HEK293T (cell line): ENCODE measurements around the gene DMD.
"Not testable (repeated sequence)": the region's sequence is repeated elsewhere in the genome, so short reads cannot be mapped to it uniquely, and the experiment has no call there.

Source experiments
- CTCF ChIA-PET: fragments of 350-600 bp; formaldehyde crosslinking; extraction: SDS; loops from one replicate; lab custom pipeline; 2021; ENCODE audit warnings: antibody characterized with exemption, inconsistent platforms; lab: Yijun Ruan, JAX
- POLR2A ChIA-PET: fragments of 350-600 bp; formaldehyde crosslinking; extraction: SDS; loops from one replicate; lab custom pipeline; 2020; ENCODE audit warnings: antibody characterized with exemption, inconsistent platforms; lab: Yijun Ruan, JAX
- DNase-seq: peaks from one replicate; pipeline ENCODE4 v3.0.0; 2012; ENCODE audit warnings: mixed read lengths; ENCODE audit errors: extremely low spot score
- ARNT ChIP-seq: fragments of 450-650 bp; IDR thresholded peaks from 2 replicates; pipeline ENCODE4 v1.6.1; 2017; ENCODE audit warnings: mild to moderate bottlenecking
- BHLHE40 ChIP-seq: fragments of 450-650 bp; IDR thresholded peaks from 2 replicates; pipeline ENCODE4 v1.6.1; 2016; ENCODE audit warnings: mild to moderate bottlenecking, moderate library complexity, borderline replicate concordance
- CTBP1 ChIP-seq: fragments of 450-650 bp; IDR thresholded peaks from 2 replicates; pipeline ENCODE4 v1.6.1; 2016; ENCODE audit warnings: borderline replicate concordance
- ELF4 ChIP-seq: fragments of 450-650 bp; IDR thresholded peaks from 2 replicates; pipeline ENCODE4 v1.6.1; 2017; ENCODE audit warnings: antibody characterized with exemption
- FOXA1 ChIP-seq: fragments of 450-650 bp; IDR thresholded peaks from 2 replicates; pipeline ENCODE4 v1.6.1; 2016; ENCODE audit warnings: mild to moderate bottlenecking
- FOXK2 ChIP-seq: fragments of 450-650 bp; IDR thresholded peaks from 2 replicates; pipeline ENCODE4 v1.6.1; 2016; ENCODE audit warnings: mild to moderate bottlenecking
- FOXM1 ChIP-seq: fragments of 450-650 bp; IDR thresholded peaks from 2 replicates; pipeline ENCODE4 v1.6.1; 2017; ENCODE audit warnings: mild to moderate bottlenecking, borderline replicate concordance
- HDGF ChIP-seq: fragments of 450-650 bp; IDR thresholded peaks from 2 replicates; pipeline ENCODE4 v1.6.1; 2017; ENCODE audit warnings: antibody characterized with exemption, borderline replicate concordance
- L3MBTL2 ChIP-seq: fragments of 450-650 bp; conservative IDR thresholded peaks from 2 replicates; pipeline ENCODE4 v1.6.1; 2016; ENCODE audit warnings: mild to moderate bottlenecking
- LEF1 ChIP-seq: fragments of 450-650 bp; IDR thresholded peaks from 2 replicates; pipeline ENCODE4 v1.6.1; 2017; ENCODE audit warnings: mild to moderate bottlenecking, borderline replicate concordance
- NFRKB ChIP-seq: fragments of 450-650 bp; IDR thresholded peaks from 2 replicates; pipeline ENCODE4 v1.6.1; 2016; ENCODE audit warnings: mild to moderate bottlenecking, moderate library complexity
- PKNOX1 ChIP-seq: fragments of 450-650 bp; IDR thresholded peaks from 2 replicates; pipeline ENCODE4 v1.6.1; 2016
- SP1 ChIP-seq: fragments of 450-650 bp; IDR thresholded peaks from 2 replicates; pipeline ENCODE4 v1.6.1; 2017
- SUZ12 ChIP-seq: fragments of 450-650 bp; IDR thresholded peaks from 2 replicates; pipeline ENCODE4 v1.6.1; 2016; ENCODE audit warnings: mild to moderate bottlenecking
- TARDBP ChIP-seq: fragments of 450-650 bp; IDR thresholded peaks from 2 replicates; pipeline ENCODE4 v1.6.1; 2016
- ZNF384 ChIP-seq: fragments of 450-650 bp; IDR thresholded peaks from 2 replicates; pipeline ENCODE4 v1.6.1; 2016

DMD gene

GRCh38 chrX:32532262-32532661 lies 679.1 kb downstream of the DMD start:
- no peak for DNase-seq
- ChIA-PET POLR2A (no interaction called here), CTCF (no interaction called here)
- TF ChIP-seq SP1 (no peak), TARDBP (no peak), CTBP1 (no peak), SUZ12 (no peak), L3MBTL2 (no peak), ARNT (no peak)

GRCh38 chrX:32530802-32531403 lies 680.4 kb downstream of the DMD start:
- no peak for TF ChIP-seq BHLHE40
- no peak for TF ChIP-seq ARNT
- no peak for TF ChIP-seq SP1
- TF ChIP-seq CTBP1: no peak
- peak; percentile 13 for DNase-seq
- CTCF ChIA-PET: interaction anchor here (0.5 to 1.1 kb wide), 2 partner anchors 806 to 1641 kb away, joined by 3 to 4 read pairs; no protein-coding TSS in a partner anchor
- POLR2A ChIA-PET: no interaction called here

GRCh38 chrX:32528451-32528850 lies 682.9 kb downstream of the DMD start:
- POLR2A ChIA-PET, DNase-seq, CTCF ChIA-PET: not testable (repeated sequence)

GRCh38 chrX:32525234-32525633 lies 686.1 kb downstream of the DMD start:
- ChIA-PET POLR2A (no interaction called here), CTCF (no interaction called here)
- DNase-seq: no peak
- TF ChIP-seq L3MBTL2: no peak

GRCh38 chrX:32524385-32524784 lies 687.0 kb downstream of the DMD start:
- ChIA-PET CTCF (no interaction called here), POLR2A (no interaction called here)
- TF ChIP-seq PKNOX1 (no peak), ELF4 (no peak), NFRKB (no peak), HDGF (no peak), SUZ12 (no peak), FOXM1 (no peak)
- DNase-seq: no peak

GRCh38 chrX:32520789-32521188 lies 690.6 kb downstream of the DMD start:
- TF ChIP-seq HDGF (no peak), SP1 (no peak), SUZ12 (no peak), FOXA1 (no peak)
- ChIA-PET POLR2A (no interaction called here), CTCF (interaction anchor here (0.6 kb wide), 1 partner anchor 765 kb away, joined by 3 read pairs; no protein-coding TSS in a partner anchor)
- DNase-seq: no peak

GRCh38 chrX:32514986-32515385 lies 696.4 kb downstream of the DMD start:
- TF ChIP-seq FOXM1 (no peak), TARDBP (no peak), HDGF (no peak), PKNOX1 (no peak), BHLHE40 (no peak), SUZ12 (no peak), LEF1 (no peak), ARNT (no peak), FOXK2 (no peak), NFRKB (no peak), ZNF384 (no peak), FOXA1 (no peak), CTBP1 (no peak), L3MBTL2 (no peak), ELF4 (no peak), SP1 (no peak)
- no peak for DNase-seq
- POLR2A ChIA-PET: no interaction called here
- CTCF ChIA-PET: no interaction called here

- ChIA-PET POLR2A (no interaction called here), CTCF (no interaction called here)
- no peak for DNase-seq
- TF ChIP-seq FOXK2: no peak
- TF ChIP-seq TARDBP: no peak
- TF ChIP-seq CTBP1: no peak
- TF ChIP-seq FOXM1: no peak
- no peak for TF ChIP-seq LEF1
Measured at GRCh38 chrX:32501606-32502005, 709.7 kb downstream of the DMD start.
